ENCODE results near the gene SLC39A6. TPM values are rescaled to one million over a fixed set of nuclear protein-coding genes. Genes with fewer than 3 reads are reported as not detected.
"Not testable (repeated sequence)": the region's sequence is repeated elsewhere in the genome, so short reads cannot be mapped to it uniquely, and the experiment has no call there.

SLC39A6 gene
- total RNA-seq, 1 donor from 2014 or later, result 39.5 TPM

DNA sequence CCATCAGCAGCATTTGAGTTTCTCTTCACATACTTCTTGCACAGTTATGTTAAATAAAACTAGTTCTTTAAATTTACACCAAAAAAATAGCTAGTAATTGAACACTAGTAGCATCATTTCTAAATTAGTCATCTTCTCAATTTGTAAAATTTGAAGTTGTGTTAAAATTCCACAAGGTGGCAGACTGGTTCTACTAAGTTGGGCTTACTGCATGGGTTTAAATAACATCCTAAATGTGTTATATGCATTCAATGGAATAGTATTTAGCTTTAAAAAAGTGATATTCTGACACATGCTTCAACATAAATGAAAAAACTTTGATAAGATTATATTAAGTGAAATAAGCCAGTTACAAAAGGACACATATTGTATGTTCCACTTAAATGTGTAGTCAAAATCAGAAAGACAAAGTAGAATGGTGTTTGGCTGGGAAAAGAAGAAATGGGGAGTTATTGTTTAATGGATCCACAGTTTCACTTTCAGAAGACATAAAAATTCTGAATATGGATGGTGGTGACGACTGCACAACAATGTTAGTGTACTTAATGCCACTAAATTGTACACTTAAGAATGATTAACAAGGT lies 33.1 kb downstream of the SLC39A6 start:
- peak; percentile 60 for DNase-seq

DNA sequence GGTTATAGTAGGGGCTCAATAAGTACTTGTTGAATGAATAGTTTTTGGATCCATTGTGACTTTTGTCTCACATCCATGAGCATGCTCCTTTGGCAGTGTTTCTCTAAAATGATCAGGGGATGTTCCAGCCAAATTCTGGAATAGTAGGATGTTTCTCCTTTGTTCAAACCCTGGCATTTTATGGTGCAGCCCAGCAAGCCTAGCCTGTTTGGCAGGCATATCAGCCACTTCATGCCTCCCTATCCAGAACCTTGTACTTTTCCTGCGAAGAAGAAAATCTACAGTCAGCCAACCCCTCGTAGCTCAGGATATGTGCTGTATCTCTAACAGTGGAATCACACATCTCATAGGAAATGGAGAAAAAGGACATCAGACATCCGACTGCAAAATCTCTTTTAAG lies 34.7 kb downstream of the SLC39A6 start:
- no peak for DNase-seq

DNA sequence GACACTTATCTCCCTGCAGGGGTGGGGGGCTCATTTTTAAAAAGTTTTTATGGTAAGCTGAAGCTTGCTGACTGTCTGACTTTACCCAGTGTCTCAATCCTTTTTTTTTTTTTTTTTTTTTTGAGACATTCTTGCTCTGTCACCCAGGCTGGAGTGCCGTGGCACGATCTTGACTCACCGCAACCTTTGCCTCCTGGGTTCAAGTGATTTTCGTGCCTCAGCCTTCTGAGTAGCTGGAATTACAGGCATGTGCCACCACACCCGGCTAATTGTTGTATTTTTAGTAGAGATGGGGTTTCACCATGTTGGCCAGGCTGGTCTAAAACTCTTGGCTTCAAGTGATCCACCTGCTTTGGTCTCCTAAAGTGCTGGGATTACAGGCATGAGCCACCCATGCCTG lies 37.0 kb downstream of the SLC39A6 start:
- DNase-seq, result not testable (repeated sequence)

DNA sequence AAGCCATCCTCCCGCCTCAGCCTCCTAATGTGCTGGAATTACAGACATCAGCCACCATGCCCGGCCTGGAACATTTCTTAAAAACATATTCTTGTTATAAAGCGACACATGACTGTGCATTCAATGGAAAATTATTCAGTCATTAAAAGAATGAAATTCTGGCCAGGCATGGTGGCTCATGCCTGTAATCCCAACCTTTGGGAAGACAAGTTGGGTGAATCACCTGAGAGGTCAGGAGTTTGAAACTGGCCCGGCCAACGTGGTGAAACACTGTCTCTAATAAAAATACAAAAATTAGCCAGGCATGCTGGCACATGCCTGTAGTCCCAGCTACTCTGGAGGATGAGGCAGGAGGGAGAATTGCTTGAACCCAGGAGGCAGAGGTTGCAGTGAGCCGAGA lies 40.1 kb downstream of the SLC39A6 start:
- no peak for DNase-seq

DNA sequence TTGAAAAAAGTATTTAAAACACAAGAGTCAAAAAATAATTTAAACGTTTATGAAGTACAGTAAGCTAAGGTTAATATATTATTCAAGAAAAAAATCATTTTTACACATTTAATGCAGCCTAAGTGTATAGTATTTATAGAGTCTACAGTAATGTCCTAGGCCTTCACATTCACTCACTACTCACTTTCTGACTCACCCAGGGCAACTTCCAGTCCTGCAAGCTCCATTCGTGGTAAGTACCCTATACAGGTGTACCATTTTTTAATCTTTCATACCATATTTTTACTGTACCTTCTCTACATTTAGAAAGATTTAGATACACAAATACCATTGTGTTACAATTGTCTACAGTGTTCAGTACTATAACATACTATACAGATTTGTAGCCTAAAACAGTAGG lies 40.9 kb downstream of the SLC39A6 start:
- no peak for DNase-seq

DNA sequence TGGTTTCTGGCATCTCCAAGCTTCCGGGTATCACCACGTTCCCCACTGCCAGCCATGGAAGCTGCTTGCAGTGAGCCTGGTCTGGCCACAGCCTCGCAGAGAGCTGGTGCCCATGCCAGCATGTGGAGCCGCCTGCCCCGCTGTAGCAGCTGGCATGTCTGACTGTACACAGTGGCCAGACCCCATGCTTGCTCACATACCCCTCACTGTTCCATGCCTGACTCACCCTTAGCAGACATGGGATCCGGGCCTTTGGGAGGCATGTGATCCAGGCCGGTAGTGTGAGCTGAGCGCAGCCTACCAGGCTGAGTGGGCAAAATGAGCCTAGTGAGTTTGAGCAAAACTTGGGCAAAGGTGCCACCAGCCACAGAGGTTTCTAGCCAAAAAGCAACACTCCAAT lies 43.0 kb downstream of the SLC39A6 start:
- no peak for DNase-seq

DNA sequence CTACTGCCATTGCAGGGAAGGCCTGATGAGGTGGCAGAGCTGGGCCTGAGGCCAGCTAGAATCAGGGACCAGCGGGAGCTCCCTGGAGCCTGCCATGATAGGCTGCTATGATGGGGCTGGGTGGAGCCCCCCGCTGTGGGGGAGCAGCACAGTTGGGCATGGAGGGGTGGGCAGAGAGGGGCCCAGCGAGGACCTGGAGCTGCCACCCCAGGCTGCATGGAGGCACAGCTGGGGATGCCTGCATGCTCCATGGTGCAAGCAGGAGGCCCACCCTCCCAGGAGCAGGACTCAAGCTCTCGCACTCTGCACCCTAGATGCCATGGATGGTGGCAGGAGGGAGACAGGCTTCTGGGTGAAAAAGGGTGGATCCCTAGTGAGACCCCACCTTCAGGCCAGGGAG lies 43.9 kb downstream of the SLC39A6 start:
- DNase-seq, result no peak

DNA sequence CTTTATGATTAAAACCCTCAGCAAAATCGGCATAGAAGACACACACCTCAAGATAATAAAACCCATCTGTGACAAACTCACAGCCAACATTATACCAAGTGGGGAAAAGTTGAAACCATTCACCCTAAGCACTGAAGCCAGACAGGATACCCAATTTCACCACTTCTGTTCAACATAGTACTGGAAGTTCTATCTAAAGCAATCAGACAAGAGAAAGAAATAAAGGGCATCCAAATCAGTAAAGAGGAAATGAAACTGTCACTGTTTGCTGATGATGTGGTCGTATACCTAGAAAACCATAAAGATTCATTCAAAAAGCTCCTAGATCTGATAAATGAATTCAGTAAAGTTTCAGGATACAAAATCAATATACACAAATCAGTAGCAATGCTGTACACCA lies 45.4 kb downstream of the SLC39A6 start:
- DNase-seq, result no peak

DNA sequence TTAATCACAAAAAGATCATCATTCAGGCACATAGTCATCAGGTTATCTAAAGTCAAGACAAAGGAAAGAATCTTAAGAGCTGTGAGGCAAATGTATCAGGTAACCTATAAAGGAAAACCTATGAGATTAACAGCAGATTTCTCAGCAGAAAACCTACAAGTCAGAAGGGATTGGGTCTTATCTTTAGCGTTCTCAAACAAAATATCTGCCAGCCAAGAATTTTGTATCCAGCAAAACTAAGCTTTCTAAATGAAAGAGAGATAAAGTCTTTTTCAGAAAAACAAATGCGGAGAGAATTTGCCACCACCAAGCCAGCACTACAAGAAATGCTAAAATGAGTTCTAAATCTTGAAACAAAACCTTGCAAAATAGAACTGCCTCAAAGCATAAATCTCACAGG lies 48.0 kb downstream of the SLC39A6 start:
- not testable (repeated sequence) for DNase-seq

DNA sequence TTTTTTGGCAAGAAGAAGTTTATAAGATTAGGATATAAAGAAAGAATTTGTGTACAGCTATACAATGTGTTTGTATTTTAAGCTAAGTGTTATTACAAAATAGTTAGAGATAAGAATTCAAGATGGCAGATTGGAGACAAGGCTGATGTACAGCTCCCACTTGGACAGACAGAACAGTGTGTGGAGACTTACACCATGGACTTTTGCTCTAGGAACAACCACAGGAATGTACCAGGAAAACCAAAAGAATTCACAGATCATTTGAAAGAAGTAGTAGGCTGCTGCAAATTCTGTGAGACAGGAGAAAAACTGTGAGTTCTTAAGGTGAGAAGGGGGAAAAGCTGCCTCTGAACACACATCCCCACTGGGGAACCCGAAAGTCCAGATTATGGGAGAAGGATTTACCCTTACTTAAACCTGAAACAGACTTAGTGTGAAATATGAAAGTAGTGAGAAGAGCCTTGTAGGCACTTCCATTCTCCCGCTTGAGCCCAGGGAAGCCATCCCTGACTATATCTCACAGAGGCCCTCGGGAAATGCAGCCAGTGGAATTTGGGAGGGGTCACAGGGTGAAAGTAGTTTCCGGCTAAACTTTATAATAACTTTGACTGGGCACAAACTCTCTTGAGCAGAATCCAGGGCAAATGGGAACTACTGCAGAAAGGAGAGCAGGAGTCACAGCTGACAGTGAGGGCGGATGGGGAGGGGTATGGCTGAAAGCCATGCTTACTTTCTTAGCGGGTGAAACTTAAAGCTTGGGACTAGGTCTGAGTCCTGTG lies 50.2 kb downstream of the SLC39A6 start:
- no peak for DNase-seq

DNA sequence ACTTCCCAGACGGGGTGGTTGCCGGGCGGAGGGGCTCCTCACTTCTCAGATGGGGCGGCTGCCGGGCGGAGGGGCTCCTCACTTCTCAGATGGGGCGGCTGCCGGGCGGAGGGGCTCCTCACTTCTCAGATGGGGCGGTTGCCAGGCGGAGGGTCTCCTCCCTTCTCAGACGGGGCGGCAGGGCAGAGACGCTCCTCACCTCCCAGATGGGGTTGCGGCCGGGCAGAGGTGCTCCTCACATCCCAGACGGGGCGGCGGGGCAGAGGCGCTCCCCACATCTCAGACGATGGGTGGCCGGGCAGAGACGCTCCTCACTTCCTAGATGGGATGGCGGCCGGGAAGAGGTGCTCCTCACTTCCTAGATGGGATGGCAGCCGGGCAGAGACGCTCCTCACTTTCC lies 51.4 kb downstream of the SLC39A6 start:
- not testable (repeated sequence) for DNase-seq

DNA sequence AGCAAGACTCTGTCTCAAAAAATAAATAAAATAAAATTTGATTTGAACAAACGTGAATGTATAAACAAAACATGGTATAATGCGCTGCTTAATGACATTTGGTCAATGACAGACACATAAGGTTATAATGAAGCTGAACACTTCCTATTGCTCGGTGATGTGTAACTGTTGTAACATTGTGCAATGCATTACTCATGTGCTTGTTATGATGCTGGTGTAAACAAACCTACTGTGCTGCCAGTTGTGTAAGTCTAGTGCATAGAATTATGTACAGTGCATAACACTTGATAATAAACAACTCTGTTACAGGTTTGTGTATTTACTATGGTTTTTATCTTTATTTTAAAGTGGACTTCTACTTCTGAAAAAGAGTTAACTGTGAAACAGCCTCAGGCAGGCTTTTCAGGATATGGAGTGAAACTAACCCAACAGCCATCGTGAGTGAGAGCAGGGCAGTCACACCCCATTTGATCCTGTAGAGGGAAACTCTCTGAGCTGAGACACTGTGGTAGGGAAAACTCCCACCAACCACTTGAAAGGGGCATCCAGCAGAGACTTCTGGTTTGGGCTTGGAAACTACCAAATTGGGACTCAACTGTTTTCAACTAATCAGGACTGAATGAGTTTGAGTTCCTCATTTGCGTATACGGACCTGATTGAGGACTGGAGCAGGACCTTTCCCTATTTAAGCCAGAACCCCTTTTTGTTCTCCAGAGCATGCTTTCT lies 53.1 kb downstream of the SLC39A6 start:
- DNase-seq, result no peak

DNA sequence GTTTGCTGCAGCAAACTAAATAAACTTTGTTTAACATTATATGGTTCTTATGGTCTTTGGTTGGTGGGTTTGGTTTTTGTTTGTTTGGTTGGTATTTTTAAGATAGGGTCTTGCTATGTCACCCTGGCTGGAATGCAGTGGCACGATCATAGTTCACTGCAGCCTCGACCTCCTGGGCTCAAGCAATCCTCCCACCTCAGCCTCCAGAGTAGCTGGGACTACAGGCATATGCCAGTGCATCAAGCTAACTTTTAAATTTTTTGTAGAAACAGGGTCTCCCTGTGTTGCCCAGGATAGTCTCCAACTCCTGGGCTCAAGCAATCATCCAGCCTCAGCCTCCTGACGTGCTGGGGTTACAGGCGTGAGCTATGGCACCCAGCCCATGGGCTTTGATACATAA lies 54.7 kb downstream of the SLC39A6 start:
- no peak for DNase-seq

DNA sequence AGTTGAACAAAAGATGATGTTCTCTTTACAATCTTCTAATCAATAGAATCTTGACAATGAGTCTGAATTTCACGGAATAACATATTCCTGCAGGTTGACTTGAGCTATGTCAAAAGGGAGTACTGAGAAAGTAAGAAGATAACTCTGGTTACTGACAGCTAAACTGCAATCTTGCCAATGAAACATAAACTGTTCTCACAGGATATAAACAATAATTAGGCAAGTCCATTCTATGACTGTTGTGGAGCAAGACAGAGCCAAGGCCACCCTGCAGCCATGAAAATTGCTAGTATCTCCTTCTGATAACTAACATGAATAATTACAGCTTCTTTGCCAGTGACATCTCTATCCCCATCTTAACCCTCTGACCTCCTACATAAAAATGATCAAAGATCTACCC lies 55.5 kb downstream of the SLC39A6 start:
- no peak for DNase-seq

DNA sequence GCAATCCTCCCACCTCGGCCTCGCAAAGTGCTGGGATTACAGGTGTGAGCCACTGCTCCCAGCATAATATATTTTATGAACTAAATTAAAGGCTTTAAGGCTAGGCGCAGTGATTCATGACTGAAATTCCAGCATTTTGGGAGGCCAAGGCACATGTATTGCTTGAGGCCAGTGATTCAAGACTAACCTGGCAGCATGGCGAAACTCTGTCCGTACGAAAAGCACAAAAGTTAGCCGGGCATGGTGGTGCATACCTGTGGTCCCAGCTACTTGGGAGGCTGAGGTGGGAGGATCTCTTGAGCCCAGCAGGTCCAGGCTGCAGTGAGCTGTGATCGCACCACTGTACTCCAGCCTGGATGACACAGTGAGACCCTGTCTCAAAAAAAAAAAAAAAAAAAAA lies 56.7 kb downstream of the SLC39A6 start:
- DNase-seq, result not testable (repeated sequence)

DNA sequence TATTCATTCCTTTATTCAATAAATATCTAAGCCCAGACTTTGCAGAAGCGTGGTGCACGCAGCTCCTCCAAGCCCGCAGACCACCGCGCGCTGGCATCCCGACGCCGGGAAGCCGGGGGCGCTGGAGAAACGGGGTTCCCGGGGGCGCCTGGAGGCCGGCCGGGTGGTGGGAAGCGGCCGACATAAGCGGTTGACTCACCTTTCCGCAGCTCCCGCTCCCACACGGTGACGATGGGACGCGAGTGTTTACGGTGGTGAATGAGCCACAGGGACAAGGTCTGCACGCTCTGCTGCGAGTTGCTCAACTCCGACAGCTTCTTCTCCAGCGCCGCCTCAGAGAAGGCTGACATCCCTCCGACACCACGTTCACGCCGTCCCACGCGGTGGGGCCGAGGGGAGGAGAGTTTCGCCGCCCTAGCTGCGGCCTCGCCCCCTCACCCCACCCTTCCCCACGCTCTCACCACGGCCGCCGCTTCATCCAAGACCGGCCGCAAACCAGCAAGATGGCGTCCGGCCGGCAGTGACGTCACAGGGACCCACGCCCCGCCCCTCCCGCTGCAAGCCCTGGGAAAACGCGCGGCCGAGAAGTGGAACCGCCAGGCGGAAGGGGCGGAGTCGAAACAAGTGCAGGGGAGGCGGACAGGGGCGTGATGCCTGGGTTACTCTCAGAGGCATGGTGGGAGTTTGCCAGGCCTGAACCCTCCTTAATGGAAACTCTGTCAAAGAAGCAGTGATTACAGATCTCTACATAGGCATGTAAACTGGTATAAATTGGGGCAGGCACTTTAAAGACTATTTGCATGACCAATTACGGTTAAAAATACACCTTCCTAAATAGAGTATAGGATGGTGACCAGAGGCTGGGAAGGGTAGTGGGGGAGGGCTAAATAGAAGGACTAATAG lies 61.8 kb downstream of the SLC39A6 start, which contains the start of gene RPRD1A:
TSS of gene RPRD1A (minus strand) at position 505 of the 903 bp plus-strand sequence. CDS start at position 350, 155 bp downstream.
- peak; percentile 98 for DNase-seq

DNA sequence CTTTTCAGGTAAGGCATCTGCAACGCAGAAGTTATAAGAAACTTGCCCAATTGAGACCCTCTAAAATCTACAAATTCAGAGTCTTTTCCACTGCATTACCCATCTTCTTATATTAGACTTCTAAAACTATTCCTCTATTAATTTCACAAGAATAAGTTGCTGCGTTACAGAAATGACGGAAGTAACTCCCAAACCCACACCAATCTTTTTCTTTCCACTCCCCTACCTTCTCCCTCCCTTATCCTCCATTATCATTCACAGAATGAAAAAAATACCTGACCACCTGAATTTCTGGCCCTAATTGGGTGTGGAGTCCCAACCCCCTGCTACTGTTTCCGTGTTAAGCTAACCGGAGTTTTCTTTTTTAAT lies 62.5 kb downstream of the SLC39A6 start:
- peak; percentile 26 for DNase-seq

DNA sequence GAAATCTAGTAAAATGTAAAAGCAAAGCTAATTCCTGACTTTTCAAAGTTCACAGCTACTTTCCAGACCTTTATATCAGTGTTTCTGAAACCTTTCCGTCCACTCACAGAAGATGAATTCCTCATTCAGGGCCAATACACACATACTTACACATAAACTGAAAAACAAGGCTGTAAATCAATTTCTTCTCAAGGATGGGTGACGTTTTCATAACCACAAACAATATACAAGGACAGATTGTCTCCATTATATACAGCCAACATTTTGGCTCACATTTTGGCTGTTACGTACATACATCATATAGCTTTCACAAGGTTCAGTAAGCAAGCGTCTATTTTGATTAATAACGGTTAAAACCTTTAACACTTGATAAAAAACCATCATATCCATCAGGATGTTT lies 63.1 kb downstream of the SLC39A6 start:
- peak; percentile 8 for DNase-seq

DNA sequence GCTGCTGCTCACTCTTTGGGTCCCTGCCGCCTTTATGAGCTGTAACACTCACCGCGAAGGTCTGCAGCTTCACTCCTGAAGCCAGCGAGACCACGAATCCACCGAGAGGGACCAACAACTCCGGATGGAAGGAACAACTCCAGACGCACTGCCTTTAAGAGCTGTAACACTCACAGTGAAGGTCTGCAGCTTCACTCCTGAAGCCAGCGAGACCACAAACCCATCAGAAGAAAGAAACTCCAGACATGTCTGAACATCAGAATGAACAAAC lies 64.4 kb downstream of the SLC39A6 start:
- DNase-seq, result not testable (repeated sequence)

DNA sequence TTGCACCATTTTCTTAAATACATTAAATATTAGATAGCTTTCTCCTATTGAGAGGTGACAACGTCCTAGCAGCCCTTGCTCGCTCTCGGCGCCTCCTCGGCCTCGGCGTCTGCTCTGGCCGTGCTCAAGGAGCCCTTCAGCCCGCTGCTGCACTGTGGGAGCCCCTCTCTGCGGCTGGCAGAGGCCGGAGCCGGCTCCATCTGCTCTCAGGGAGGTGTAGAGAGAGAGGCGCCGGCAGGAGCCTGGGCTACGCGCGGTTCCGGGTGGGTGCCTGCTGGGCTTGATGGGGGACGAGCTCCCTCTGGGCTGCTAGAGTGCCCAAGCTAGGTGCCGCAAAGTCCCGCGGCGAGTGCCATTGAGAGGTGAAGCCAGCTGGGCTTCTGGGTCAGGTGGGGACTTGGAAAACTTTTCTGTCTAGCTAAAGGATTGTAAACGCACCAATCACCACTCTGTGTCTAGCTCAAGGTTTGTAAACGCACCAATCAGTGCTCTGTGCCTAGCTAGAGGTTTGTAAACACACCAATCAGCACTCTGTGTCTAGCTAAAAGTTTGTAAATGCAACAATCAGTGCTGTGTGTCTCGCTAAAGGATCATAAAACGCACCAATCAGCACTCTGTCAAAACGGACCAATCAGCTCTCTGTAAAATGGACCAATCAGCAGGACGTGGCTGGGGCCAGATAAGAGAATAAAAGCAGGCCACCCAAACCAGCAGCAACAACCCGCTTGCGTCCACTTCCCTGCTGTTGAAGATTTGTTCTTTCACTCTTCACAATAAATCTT lies 64.9 kb downstream of the SLC39A6 start:
- no peak for DNase-seq

DNA sequence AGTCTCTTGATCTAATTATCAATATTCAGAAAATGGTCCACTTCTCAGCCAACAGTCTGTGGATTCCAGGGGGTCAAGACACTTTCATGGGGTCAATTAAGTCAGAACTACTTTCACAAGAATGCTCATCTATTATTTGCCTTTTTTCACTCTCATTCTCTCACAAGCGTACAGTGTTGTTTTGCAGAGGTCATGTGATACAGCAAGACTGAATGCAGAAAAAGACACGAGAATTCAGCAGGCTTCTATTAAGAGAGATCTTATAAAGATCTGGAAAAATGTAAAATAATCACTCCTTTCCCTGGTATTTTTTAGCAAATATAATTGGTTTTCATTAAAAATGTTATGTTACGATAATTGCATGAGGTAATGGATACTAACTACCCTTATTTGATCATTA lies 70.5 kb downstream of the SLC39A6 start:
- no peak for DNase-seq
